IPS-15b (cell line): ENCODE data around the gene GALNT17.
"Not testable (repeated sequence)": the region's sequence is repeated elsewhere in the genome, so short reads cannot be mapped to it uniquely, and the experiment has no call there.

Experiments used
- H3K27me3 ChIP-seq: one replicate; pipeline ENCODE4 v1.6.1; 2013; ENCODE audit warnings: low read length; ENCODE audit not compliant: control insufficient read depth, insufficient read depth
- H3K36me3 ChIP-seq: one replicate; pipeline ENCODE4 v1.6.1; 2013; ENCODE audit warnings: low read length; ENCODE audit not compliant: control insufficient read depth, insufficient read depth
- H3K4me1 ChIP-seq: one replicate; pipeline ENCODE4 v1.6.1; 2013; ENCODE audit warnings: mild to moderate bottlenecking, low read length; ENCODE audit not compliant: control insufficient read depth, insufficient read depth
- H3K4me3 ChIP-seq: one replicate; pipeline ENCODE4 v1.5.1; 2013; ENCODE audit warnings: low read depth, low read length
- H3K9ac ChIP-seq: one replicate; pipeline ENCODE4 v1.6.1; 2013; ENCODE audit warnings: low read depth, mild to moderate bottlenecking, low read length
- H3K9me3 ChIP-seq: one replicate; pipeline ENCODE4 v1.6.1; 2013; ENCODE audit warnings: mild to moderate bottlenecking, low read length; ENCODE audit not compliant: control insufficient read depth, insufficient read depth

Gene GALNT17

DNA sequence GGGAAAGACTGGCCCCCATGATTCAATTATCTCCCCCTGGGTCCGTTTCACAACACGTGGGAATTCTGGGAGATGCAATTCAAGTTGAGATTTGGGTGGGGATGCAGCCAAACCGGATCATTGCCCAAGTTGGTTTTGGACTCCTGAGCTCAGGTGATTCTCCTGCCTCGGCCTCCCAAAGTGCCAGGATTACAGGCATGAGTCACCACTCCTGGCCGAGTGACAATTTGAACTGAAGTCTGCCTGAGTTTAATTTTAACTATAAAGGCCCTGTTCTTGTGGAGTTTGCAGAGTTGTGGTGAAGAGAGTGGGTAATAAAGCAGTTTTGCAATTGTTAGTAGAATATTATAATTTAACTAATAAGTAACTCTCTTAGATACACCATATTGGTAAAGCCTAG lies 78.3 kb downstream of the GALNT17 start:
- Histone ChIP-seq H3K4me3 (no peak overlapping the region), H3K9ac (no peak overlapping the region), H3K4me1 (peaks cover 2% of the 10 kb centered on the region), H3K27me3 (no peaks in the 10 kb centered on the region), H3K36me3 (no peaks in the 10 kb centered on the region), H3K9me3 (no peaks in the 10 kb centered on the region)

DNA sequence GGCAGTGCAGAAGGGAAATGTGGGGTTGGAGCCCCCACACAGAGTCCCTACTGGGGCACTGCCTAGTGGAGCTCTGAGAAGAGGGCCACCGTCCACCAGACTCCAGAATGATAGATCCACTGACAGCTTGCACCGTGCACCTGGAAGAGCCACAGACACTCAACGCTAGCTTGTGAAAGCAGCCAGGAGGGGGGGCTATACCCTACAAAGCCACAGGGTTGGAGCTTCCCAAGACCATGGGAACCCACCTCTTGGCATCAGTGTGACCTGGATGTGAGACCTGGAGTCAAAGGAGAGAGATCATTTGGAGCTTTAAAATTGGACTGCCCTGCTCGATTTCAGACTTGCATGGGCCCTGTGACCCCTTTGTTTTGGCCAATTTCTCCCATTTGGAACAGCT lies 80.5 kb downstream of the GALNT17 start:
- not testable (repeated sequence) for H3K27me3 ChIP-seq, H3K4me3 ChIP-seq, H3K9ac ChIP-seq

DNA sequence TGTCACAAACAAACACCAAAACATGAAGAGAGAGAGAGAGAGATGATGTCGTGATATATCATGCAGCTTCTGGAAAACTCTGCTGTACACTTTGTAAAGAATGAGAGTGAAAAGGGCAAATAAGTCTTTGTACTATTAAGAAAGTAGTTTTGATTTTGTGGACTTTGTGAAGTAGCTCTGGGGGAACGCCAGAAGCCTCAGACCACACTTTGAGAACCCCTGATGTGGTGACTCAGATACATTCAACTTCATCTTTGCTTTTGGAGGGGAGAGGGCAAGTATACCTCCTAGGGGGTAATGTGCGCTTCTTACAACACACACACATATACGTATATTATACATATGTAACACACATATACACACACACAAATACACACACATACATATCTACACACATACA lies 84.3 kb downstream of the GALNT17 start:
- no peak overlapping the region for H3K9ac ChIP-seq
- H3K27me3 ChIP-seq = no peaks in the 10 kb centered on the region
- no peak overlapping the region for H3K4me3 ChIP-seq
- H3K9me3 ChIP-seq = no peaks in the 10 kb centered on the region
- no peaks in the 10 kb centered on the region for H3K4me1 ChIP-seq
- no peaks in the 10 kb centered on the region for H3K36me3 ChIP-seq

More for the DNA sequence above, 80.5 kb downstream of the GALNT17 start:
- not testable (repeated sequence) for H3K36me3 ChIP-seq, H3K4me1 ChIP-seq, H3K9me3 ChIP-seq

DNA sequence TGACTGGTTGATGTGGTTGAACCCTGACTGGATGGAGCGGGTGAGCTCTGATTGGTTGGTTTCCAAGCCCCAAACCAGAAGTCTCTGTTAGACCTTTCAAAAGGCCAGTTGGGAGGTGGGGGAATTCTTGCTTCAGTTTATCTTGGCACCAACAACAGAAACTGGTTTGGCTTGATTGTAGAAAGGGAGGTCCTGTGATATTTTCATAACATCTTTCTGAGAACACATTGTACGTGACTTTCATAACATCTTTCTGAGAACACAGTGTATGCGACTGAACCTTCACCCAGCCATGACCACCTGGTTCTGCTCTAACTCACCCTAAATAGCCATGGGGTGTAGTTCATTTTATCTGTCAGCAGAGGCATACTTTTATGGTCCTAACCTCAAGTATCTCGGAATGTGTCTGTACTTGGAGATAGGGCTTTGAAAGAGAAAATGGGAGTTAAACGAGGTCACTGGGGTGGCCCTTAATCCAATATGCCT lies 88.3 kb downstream of the GALNT17 start:
- no peaks in the 10 kb centered on the region for H3K9me3 ChIP-seq
- no peak overlapping the region for H3K9ac ChIP-seq
- H3K36me3 ChIP-seq = no peaks in the 10 kb centered on the region
- no peaks in the 10 kb centered on the region for H3K27me3 ChIP-seq
- no peak overlapping the region for H3K4me3 ChIP-seq
- no peaks in the 10 kb centered on the region for H3K4me1 ChIP-seq

DNA sequence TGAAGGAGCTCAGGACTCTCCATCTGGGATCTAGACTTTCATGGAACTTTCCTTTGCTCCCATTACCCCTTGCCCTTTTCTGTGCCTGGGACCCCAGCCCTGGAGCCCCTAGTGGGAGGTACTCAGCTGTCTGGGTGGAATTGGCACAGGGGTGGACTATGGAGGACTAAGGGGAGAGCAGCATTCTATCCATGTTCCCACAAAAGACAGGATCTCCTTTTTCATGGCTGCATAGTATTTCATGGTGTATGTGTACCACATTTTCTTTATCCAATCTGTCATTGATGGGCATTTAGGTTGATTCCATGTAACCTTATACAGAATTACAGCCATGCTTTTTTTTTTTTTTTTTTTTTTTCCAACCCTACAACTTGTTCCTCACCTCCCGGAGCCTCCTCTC lies 89.1 kb downstream of the GALNT17 start:
- Histone ChIP-seq H3K36me3 (no peaks in the 10 kb centered on the region), H3K27me3 (no peaks in the 10 kb centered on the region), H3K4me3 (no peak overlapping the region), H3K9ac (no peak overlapping the region), H3K9me3 (no peaks in the 10 kb centered on the region), H3K4me1 (no peaks in the 10 kb centered on the region)

DNA sequence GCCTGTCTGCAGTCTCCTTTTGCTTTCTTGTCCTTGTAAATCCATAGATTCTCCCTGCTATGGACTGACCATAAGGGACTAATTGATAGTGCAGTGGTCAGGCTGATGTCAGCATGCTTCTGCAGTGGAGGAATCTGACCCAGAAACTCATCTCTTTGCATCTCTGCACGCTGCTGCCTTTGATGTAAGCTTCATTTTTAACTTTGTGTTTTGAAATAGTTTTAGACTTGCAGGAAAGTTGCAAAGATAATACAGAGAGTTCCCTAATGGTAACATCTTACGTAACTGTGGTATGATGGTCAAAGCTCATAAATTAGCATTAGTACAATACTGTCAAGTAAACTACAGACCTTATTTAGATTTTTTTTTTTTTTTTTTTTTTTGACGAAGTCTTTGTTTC lies 89.6 kb downstream of the GALNT17 start:
- H3K4me3 ChIP-seq = no peak overlapping the region
- no peaks in the 10 kb centered on the region for H3K36me3 ChIP-seq
- no peak overlapping the region for H3K9ac ChIP-seq
- no peaks in the 10 kb centered on the region for H3K4me1 ChIP-seq
- H3K27me3 ChIP-seq = no peaks in the 10 kb centered on the region
- no peaks in the 10 kb centered on the region for H3K9me3 ChIP-seq

DNA sequence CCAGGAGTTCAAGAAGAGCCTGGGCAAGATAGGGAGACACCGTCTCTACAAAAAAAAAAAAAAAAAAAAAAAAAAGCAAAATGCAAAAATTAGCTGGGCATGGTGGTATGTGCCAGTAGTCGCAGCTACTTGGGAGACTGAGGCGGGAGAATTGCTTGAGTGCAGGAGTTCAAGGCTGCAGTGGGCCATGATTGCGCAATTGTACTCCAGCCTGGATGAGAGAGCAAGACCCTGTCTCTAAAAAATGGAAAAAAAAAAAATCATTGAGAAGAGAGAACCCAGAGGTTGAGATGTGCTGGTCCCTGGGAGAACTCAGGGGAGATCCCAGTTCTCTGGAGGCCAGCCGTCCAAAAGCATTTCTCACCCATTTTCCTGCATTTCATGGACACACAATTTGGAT lies 95.2 kb downstream of the GALNT17 start:
- Histone ChIP-seq H3K9ac (no peak overlapping the region), H3K27me3 (no peaks in the 10 kb centered on the region), H3K4me3 (no peak overlapping the region), H3K9me3 (no peaks in the 10 kb centered on the region), H3K4me1 (no peaks in the 10 kb centered on the region), H3K36me3 (no peaks in the 10 kb centered on the region)

DNA sequence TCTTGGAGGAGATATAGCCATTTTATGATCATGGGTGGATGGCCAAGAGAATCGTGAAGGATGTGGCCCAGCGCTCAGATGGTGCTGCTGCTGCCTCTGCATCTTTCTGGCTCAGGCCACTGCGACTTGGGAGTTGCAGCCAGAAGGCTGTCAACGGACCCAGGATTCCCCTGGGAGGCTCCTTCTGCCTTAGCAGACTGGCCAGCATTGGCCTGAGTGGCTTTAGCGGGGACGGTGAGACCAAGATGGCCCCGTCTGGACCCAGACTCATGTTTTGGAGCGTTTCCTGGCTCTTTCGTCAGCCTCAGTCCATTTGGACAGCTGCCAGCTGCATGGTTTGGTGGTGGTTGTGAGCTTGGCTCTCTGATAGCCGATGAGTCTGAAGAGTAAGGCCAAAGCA lies 97.2 kb downstream of the GALNT17 start:
- H3K4me3 ChIP-seq = no peak overlapping the region
- no peaks in the 10 kb centered on the region for H3K27me3 ChIP-seq
- H3K9me3 ChIP-seq = no peaks in the 10 kb centered on the region
- H3K36me3 ChIP-seq = no peaks in the 10 kb centered on the region
- no peak overlapping the region for H3K9ac ChIP-seq
- H3K4me1 ChIP-seq = no peaks in the 10 kb centered on the region

DNA sequence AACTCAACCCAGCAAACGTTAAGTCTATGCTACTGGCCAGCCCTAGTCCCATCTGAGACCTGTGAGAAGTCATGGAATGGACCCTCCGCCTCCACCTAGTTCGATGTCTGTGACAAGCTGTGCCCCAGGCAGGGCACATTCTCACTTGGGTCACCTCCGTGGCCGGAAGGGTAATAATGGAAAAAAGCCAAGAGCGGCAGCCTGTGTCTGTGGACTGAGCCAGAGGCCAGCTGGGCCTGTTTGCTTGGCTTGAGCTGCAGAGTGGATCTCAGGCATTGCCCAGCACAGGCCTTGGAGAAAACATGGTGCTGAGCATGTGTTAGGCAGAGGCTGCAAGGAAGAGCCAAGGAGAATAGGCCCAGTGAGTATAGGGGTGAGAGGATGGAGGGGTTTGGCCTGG lies 97.8 kb downstream of the GALNT17 start:
- Histone ChIP-seq H3K9me3 (no peaks in the 10 kb centered on the region), H3K27me3 (no peaks in the 10 kb centered on the region), H3K36me3 (no peaks in the 10 kb centered on the region), H3K4me3 (no peak overlapping the region), H3K9ac (no peak overlapping the region), H3K4me1 (no peaks in the 10 kb centered on the region)

DNA sequence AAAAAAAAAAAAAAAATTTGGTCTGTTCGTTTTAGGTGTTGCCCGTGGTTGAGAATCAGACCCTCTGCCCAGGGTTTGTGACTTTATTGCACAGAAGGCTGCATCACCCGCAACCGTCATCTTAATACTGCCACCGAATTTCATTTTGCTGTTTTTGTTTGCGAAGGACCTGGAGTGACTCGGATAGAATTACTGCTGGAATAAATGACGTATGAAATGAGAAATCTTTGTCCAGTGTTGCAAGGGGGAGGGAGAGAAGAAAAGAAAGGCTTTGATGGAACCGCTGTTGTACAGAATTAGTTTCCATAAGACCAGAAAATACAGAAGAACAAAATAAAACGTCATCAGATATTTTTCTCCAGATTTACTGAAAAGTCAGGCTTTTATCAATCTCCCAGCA lies 103.3 kb downstream of the GALNT17 start:
- H3K4me3 ChIP-seq = no peak overlapping the region
- no peaks in the 10 kb centered on the region for H3K27me3 ChIP-seq
- H3K9ac ChIP-seq = no peak overlapping the region
- H3K9me3 ChIP-seq = no peaks in the 10 kb centered on the region
- no peaks in the 10 kb centered on the region for H3K36me3 ChIP-seq
- H3K4me1 ChIP-seq = no peaks in the 10 kb centered on the region

DNA sequence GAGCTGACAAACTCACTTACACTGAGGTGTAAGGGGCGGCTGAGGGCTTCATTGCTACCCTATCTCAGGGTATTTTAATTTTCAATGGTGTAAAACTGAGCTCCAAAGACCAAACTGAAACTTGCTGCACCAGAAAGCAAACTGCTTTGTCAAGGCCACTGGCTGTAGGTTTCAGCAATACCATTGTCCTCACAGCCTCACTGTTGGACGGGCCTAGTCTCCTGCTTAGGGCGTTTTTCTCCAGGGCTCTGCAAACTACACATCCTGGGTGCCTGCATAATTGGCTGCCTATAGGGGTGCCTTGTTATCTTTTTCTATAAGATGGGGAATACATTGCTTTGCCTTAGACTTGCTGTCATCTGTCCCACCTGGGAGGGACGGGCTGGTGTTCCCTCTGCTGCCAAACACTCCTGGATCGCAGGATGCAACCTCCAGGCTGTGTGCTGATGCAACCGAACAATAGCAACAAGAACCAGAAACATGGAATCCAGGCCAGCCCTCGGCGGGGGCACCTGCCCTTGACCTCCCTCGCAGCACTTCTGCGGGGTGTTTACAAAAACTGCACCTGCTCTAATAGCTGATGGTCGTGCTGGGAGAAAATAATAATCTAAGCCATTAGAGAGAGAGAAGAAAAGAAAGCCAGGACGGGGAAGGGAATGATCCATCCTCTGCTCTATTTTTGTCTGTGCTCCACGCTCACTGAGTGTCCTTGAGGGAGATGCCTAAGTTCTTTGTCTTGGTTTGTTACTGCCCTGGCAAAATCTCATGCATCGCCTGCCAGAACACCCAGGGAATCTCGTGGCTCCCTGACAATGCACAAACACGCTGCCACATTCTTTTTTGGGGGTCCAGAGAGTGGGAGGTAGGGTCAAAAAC lies 104.5 kb downstream of the GALNT17 start:
- H3K4me1 ChIP-seq = no peaks in the 10 kb centered on the region
- no peaks in the 10 kb centered on the region for H3K9me3 ChIP-seq
- no peaks in the 10 kb centered on the region for H3K27me3 ChIP-seq
- H3K9ac ChIP-seq = no peak overlapping the region
- H3K4me3 ChIP-seq = no peak overlapping the region
- no peaks in the 10 kb centered on the region for H3K36me3 ChIP-seq

DNA sequence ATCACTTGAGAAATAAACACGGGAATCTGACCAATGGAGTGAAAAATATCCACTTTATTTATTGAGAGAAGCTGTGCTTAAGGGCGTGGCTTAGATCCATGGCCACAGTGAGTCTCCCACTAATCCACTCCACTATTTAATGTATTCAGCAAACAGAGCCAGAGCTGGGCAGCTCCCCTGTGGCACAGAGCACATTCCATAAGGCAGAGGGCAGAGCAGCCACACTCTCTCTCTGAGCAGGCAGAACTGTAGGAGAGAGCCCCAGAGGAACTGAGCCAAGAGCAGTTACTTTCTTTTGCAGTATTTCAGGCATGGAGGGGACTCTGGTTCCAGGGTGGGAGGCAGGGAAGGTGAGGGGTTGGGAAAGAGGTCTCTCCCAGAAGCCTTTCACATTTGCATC lies 106.0 kb downstream of the GALNT17 start:
- Histone ChIP-seq H3K4me3 (no peak overlapping the region), H3K9ac (no peak overlapping the region), H3K36me3 (no peaks in the 10 kb centered on the region), H3K27me3 (no peaks in the 10 kb centered on the region), H3K4me1 (no peaks in the 10 kb centered on the region), H3K9me3 (no peaks in the 10 kb centered on the region)
